ENCODE measurements around the gene SHISA7.

DNA sequence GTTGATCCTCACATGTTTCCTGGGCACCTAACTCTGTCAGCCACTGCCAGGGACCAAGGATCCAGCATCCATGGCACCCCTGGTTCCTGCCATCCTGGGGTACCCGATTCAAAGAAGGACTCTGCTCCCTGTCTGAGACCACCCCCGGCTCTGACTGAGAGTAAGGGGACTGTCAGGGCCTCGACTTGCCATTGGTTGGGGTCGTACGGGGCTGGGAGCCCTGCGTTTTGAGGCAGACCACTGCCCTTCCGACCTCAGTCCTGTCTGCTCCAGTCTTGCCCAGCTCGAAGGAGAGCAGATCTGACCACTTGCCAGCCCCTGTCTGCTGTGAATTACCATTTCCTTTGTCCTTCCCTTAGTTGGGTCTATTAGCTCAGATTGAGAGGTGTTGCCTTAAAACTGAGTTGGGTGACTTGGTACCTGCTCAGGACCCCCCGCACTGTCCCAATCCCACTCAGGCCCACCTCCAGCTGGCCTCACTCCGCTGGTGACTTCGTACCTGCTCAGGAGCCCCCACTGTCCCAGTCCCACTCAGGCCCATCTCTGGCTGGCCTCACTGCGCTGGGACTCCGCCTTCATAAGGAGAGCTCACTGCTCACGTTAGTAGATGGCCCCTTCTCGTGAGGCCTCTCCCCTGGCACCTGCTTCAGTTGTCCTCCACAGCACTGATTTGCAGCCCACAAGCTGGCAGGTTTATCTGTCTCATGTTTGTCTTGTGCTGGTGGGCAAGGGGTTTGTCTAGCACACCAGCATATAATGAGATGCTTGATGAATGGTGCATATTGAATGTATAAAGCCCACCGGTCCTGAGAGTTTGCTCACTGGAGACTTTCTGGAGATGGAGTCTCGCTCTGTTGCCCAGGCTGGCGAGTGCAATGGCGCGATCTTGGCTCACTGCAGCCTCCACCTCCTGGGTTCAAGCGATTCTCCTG lies 53.4 kb downstream of the SHISA7 start:
- TF ChIP-seq, protein P1, sequence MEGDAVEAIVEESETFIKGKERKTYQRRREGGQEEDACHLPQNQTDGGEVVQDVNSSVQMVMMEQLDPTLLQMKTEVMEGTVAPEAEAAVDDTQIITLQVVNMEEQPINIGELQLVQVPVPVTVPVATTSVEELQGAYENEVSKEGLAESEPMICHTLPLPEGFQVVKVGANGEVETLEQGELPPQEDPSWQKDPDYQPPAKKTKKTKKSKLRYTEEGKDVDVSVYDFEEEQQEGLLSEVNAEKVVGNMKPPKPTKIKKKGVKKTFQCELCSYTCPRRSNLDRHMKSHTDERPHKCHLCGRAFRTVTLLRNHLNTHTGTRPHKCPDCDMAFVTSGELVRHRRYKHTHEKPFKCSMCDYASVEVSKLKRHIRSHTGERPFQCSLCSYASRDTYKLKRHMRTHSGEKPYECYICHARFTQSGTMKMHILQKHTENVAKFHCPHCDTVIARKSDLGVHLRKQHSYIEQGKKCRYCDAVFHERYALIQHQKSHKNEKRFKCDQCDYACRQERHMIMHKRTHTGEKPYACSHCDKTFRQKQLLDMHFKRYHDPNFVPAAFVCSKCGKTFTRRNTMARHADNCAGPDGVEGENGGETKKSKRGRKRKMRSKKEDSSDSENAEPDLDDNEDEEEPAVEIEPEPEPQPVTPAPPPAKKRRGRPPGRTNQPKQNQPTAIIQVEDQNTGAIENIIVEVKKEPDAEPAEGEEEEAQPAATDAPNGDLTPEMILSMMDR (conservative IDR thresholded peaks at IDR 0.05 in 1 of 2, IDR thresholded peaks at IDR 0.05 in 1 of 2; ENCODE audit: low read depth in 1 of 2, low read length in 2 of 2) = no peak
- no peak for TF ChIP-seq EZH2 (IDR thresholded peaks at IDR 0.05; ENCODE audit: low read length, missing control alignments)

All from fibroblast of lung (primary cell).